Uterus (tissue), 4 donors: Measurements from ENCODE around the gene ENO2. TPM values are rescaled to one million over a fixed set of nuclear protein-coding genes. Genes with fewer than 3 reads are reported as not detected.

Source experiments
- DNase-seq, 2 donors: peaks; one replicate each; pipeline ENCODE4 v3.0.0-alpha.2; 2019 to 2020
- H3K27ac ChIP-seq, 2 donors: fragments of 200-600 bp; sonication (generic); 1 replicate in 1 of 2; 2 replicates in 1 of 2; pipeline ENCODE4 v1.5.1; 2016 to 2018
- H3K27me3 ChIP-seq, 2 donors: fragments of 200-600 bp; sonication (generic); one replicate each; pipeline ENCODE4 v1.5.1; 2018 to 2019; ENCODE audit warnings: control low read depth in 1 of 2
- H3K36me3 ChIP-seq, 2 donors: fragments of 200-600 bp; sonication (generic); one replicate each; pipeline ENCODE4 v1.5.1; 2019; ENCODE audit warnings: control low read depth in 1 of 2
- H3K4me1 ChIP-seq, 2 donors: fragments of 200-600 bp; sonication (generic); one replicate each; pipeline ENCODE4 v1.5.1; 2018 to 2019; ENCODE audit warnings: control low read depth in 1 of 2
- H3K4me3 ChIP-seq, 2 donors: fragments of 200-600 bp; sonication (generic); 1 replicate in 1 of 2; 2 replicates in 1 of 2; pipeline ENCODE4 v1.5.1; 2018 to 2019; ENCODE audit warnings: mild to moderate bottlenecking in 1 of 2
- H3K9me3 ChIP-seq, 2 donors: fragments of 200-600 bp; sonication (generic); one replicate each; pipeline ENCODE4 v1.5.1; 2019; ENCODE audit warnings: control low read depth in 1 of 2
- CTCF ChIP-seq, 4 experiments: fragments of 200-600 bp in 2 of 4; fragments of 450-650 bp in 2 of 4; sonication (generic) in 2 of 4; IDR thresholded peaks; one replicate each; pipeline ENCODE4 v1.5.1; 2016 to 2019; ENCODE audit warnings: antibody characterized with exemption in 4 of 4, mild to moderate bottlenecking in 2 of 4, moderate library complexity in 1 of 4
- POLR2A ChIP-seq, 2 donors: fragments of 450-650 bp; IDR thresholded peaks; one replicate each; pipeline ENCODE4 v1.6.1; 2016; ENCODE audit warnings: antibody characterized with exemption in 2 of 2, mild to moderate bottlenecking in 1 of 2, moderate library complexity in 1 of 2
- intact Hi-C: fragments of 100-400 bp; cut with DNase I; formaldehyde crosslinking; loops from one replicate; pipeline ENCODE4 v1.15.1; 2023; ENCODE audit warnings: low total_unique reads
- total RNA-seq, 4 donors: library from RNA; depleted of rRNA in 3 of 4; stranded (reverse); fragments of >200 nt in 3 of 4; gene quantifications; one replicate each; pipeline versions ENCODE4 v1.1.0 to v1.2.4, GENCODE V29; 2014 to 2023
- donor health status: DM: yes; HTN: yes; CAD: no.

ENO2 gene
- total RNA-seq, 4 donors from 2014 or later: 9.7 to 84.7 (median 24.4) TPM

- no peak for TF ChIP-seq POLR2A (IDR thresholded peaks at IDR 0.05)
- TF ChIP-seq CTCF (IDR thresholded peaks at IDR 0.05): no peak
- intact Hi-C loops: no loop called here
- Histone ChIP-seq H3K27ac (peak overlapping the region; percentile 97 to 99), H3K27me3 (no peaks in the 10 kb centered on the region), H3K4me3 (peak overlapping the region; percentile 74 to 93), H3K4me1 (peaks cover 13 to 30% of the 10 kb centered on the region in 2 donors), H3K9me3 (no peaks in the 10 kb centered on the region), H3K36me3 (no peaks in the 10 kb centered on the region)
- DNase-seq: no peak
Observed at GRCh38 chr12:6929466-6930452, 15.4 kb downstream of the ENO2 start.

- H3K9me3 ChIP-seq: no peaks in the 10 kb centered on the region
- no peak overlapping the region for H3K4me3 ChIP-seq
- no peaks in the 10 kb centered on the region for H3K27me3 ChIP-seq
- H3K4me1 ChIP-seq: peaks cover 13 to 27% of the 10 kb centered on the region in 2 donors
- no peak for DNase-seq
- no peaks in the 10 kb centered on the region for H3K36me3 ChIP-seq
- intact Hi-C loops: no loop called here
- peak overlapping the region; percentile 36 to 68 for H3K27ac ChIP-seq
- TF ChIP-seq CTCF (IDR thresholded peaks at IDR 0.05) (no peak), POLR2A (IDR thresholded peaks at IDR 0.05) (no peak)
Observed at GRCh38 chr12:6932766-6933165, 18.4 kb downstream of the ENO2 start.

GRCh38 chr12:6934110-6934509 is 19.7 kb downstream of the ENO2 start:
- no peaks in the 10 kb centered on the region for H3K36me3 ChIP-seq
- no peaks in the 10 kb centered on the region for H3K27me3 ChIP-seq
- intact Hi-C loops: no loop called here
- DNase-seq: peak in 1 of 2 donors; percentile 69
- peak overlapping the region; percentile 45 to 68 for H3K27ac ChIP-seq
- no peaks in the 10 kb centered on the region for H3K9me3 ChIP-seq
- peaks cover 18 to 36% of the 10 kb centered on the region in 2 donors for H3K4me1 ChIP-seq
- H3K4me3 ChIP-seq: no peak overlapping the region
- no peak for TF ChIP-seq POLR2A (IDR thresholded peaks at IDR 0.05)

- Histone ChIP-seq H3K4me3 (no peak overlapping the region), H3K27me3 (no peaks in the 10 kb centered on the region), H3K9me3 (no peaks in the 10 kb centered on the region), H3K4me1 (peaks cover 18 to 32% of the 10 kb centered on the region in 2 donors), H3K36me3 (no peaks in the 10 kb centered on the region), H3K27ac (peak overlapping the region; percentile 45 to 68)
- no peak for DNase-seq
- intact Hi-C loops: no loop called here
- TF ChIP-seq POLR2A (IDR thresholded peaks at IDR 0.05) (no peak), CTCF (IDR thresholded peaks at IDR 0.05) (no peak)
Observed at GRCh38 chr12:6935371-6936193, 21.2 kb downstream of the ENO2 start.

GRCh38 chr12:6936194-6936635 is 21.8 kb downstream of the ENO2 start:
- Histone ChIP-seq H3K4me1 (peaks cover 18 to 28% of the 10 kb centered on the region in 2 donors), H3K4me3 (no peak overlapping the region), H3K27me3 (no peaks in the 10 kb centered on the region), H3K9me3 (no peaks in the 10 kb centered on the region), H3K36me3 (no peaks in the 10 kb centered on the region), H3K27ac (peak overlapping the region; percentile 45 to 97)
- no peak for TF ChIP-seq POLR2A (IDR thresholded peaks at IDR 0.05)
- no peak for TF ChIP-seq CTCF (IDR thresholded peaks at IDR 0.05)
- intact Hi-C loops: no loop called here
- no peak for DNase-seq
